H1 (cell line): ENCODE measurements around the gene RSPO1. TPM values are rescaled to one million over a fixed set of nuclear protein-coding genes. Genes with fewer than 3 reads are reported as not detected.

Source experiments
- CTCF ChIA-PET: fragments of 300-600 bp; sonication (Branson Sonifier 250); formaldehyde crosslinking; loops from one replicate; lab custom pipeline; 2021; ENCODE audit not compliant: partially characterized antibody; lab: Charles Lee
- POLR2A ChIA-PET: fragments of 300-600 bp; sonication (Branson Sonifier 250); formaldehyde crosslinking; loops from one replicate; lab custom pipeline; 2021; ENCODE audit warnings: inconsistent platforms; ENCODE audit not compliant: partially characterized antibody; lab: Charles Lee
- DNase-seq, 2 experiments: peaks; one replicate each; pipeline versions ENCODE4 v3.0.0 to v3.0.0-alpha.2; 2010 to 2022; ENCODE audit warnings: low spot score in 2 of 2, low read depth in 1 of 2, mixed read lengths in 1 of 2
- FAIRE-seq: peaks from 2 replicates; lab custom pipeline; 2011; peaks lifted over from hg19 to GRCh38; lab: Jason Lieb, UNC
- H2AFZ ChIP-seq: 2 replicates; pipeline ENCODE4 v1.8.1; 2012; ENCODE audit warnings: low read length, inconsistent platforms
- H2AK5ac ChIP-seq: 2 replicates; pipeline ENCODE4 v1.6.1; 2013; ENCODE audit warnings: low read depth, low read length
- H2BK120ac ChIP-seq: replicated peaks from 2 replicates; pipeline ENCODE3; 2013; ENCODE audit warnings: low read depth, low read length, inconsistent platforms
- H2BK12ac ChIP-seq: 2 replicates; pipeline ENCODE4 v1.6.1; 2013; ENCODE audit warnings: low read depth, low read length
- H2BK15ac ChIP-seq: 2 replicates; pipeline ENCODE4 v1.6.1; 2013; ENCODE audit warnings: low read length
- H2BK20ac ChIP-seq: 2 replicates; pipeline ENCODE4 v1.6.1; 2013; ENCODE audit warnings: low read length
- H2BK5ac ChIP-seq: 2 replicates; pipeline ENCODE4 v1.6.1; 2013; ENCODE audit warnings: low read depth, low read length
- H3K14ac ChIP-seq: 2 replicates; pipeline ENCODE4 v1.6.1; 2013; ENCODE audit warnings: inconsistent platforms; ENCODE audit not compliant: insufficient read length
- H3K18ac ChIP-seq: 2 replicates; pipeline ENCODE4 v1.6.1; 2013; ENCODE audit warnings: low read length; ENCODE audit errors: extremely low read depth
- H3K23ac ChIP-seq: 2 replicates; pipeline ENCODE4 v1.6.1; 2013; ENCODE audit warnings: inconsistent platforms; ENCODE audit not compliant: insufficient read length
- H3K23me2 ChIP-seq: 2 replicates; pipeline ENCODE4 v1.6.1; 2013; ENCODE audit warnings: low read depth, low read length
- H3K27ac ChIP-seq: 2 replicates; pipeline ENCODE4 v1.6.1; 2011; ENCODE audit warnings: low read depth, low read length, inconsistent platforms
- H3K27me3 ChIP-seq, 4 experiments: replicated peaks in 1 of 4; 1 replicate in 1 of 4; 2 replicates in 3 of 4; pipeline versions ENCODE4 v1.6.1 to v1.8.1; 2011 to 2013; ENCODE audit warnings: low read length in 3 of 4, mild to moderate bottlenecking in 3 of 4, inconsistent platforms in 2 of 4, mixed read lengths in 2 of 4, moderate library complexity in 1 of 4; ENCODE audit not compliant: control insufficient read depth in 3 of 4, insufficient read depth in 3 of 4; ENCODE audit errors: extremely low read depth in 1 of 4
- H3K36me3 ChIP-seq, 4 experiments: 2 replicates each; pipeline versions ENCODE4 v1.6.1 to v1.8.1; 2011 to 2013; ENCODE audit warnings: mild to moderate bottlenecking in 4 of 4, low read length in 3 of 4, moderate library complexity in 2 of 4, control low read depth in 1 of 4, inconsistent platforms in 1 of 4; ENCODE audit not compliant: insufficient read depth in 4 of 4, control insufficient read depth in 2 of 4
- H3K4ac ChIP-seq: replicated peaks from 2 replicates; pipeline ENCODE3; 2013; ENCODE audit warnings: low read length, low read depth, mixed read lengths, inconsistent platforms; ENCODE audit not compliant: insufficient read length
- H3K4me1 ChIP-seq, 4 experiments: replicated peaks in 1 of 4; 1 replicate in 1 of 4; 2 replicates in 3 of 4; pipeline versions ENCODE4 v1.6.1 to v1.8.1; 2011 to 2013; ENCODE audit warnings: low read length in 3 of 4, inconsistent platforms in 2 of 4, mixed read lengths in 1 of 4; ENCODE audit not compliant: insufficient read depth in 4 of 4, control insufficient read depth in 3 of 4
- H3K4me2 ChIP-seq, 2 experiments: 2 replicates each; pipeline versions ENCODE4 v1.6.1 to v1.8.1; 2011 to 2013; ENCODE audit warnings: low read depth in 2 of 2, low read length in 2 of 2, control low read depth in 1 of 2, inconsistent platforms in 1 of 2, mild to moderate bottlenecking in 1 of 2; ENCODE audit not compliant: insufficient read depth in 1 of 2
- H3K4me3 ChIP-seq, 4 experiments: fragments of 200-600, 300-600 bp in 1 of 4; sonication (generic), shearing (Covaris generic), sonication (Bioruptor Twin) in 1 of 4; 2 replicates each; pipeline versions ENCODE4 v1.5.1 to v1.8.1; 2011 to 2016; ENCODE audit warnings: low read length in 4 of 4, low read depth in 3 of 4, control low read depth in 2 of 4, inconsistent platforms in 2 of 4, mild to moderate bottlenecking in 2 of 4, mixed read lengths in 1 of 4, moderate library complexity in 1 of 4; ENCODE audit not compliant: insufficient read depth in 2 of 4; ENCODE audit errors: extremely low read depth in 1 of 4
- H3K56ac ChIP-seq: replicated peaks from 2 replicates; pipeline ENCODE3; 2013; ENCODE audit warnings: low read depth, mild to moderate bottlenecking, mixed read lengths, low read length, inconsistent platforms; ENCODE audit not compliant: insufficient read length
- H3K79me1 ChIP-seq: 2 replicates; pipeline ENCODE4 v1.6.1; 2013; ENCODE audit warnings: low read depth, low read length, control low read depth
- H3K79me2 ChIP-seq, 2 experiments: 2 replicates each; pipeline versions ENCODE4 v1.6.1 to v1.8.1; 2012 to 2013; ENCODE audit warnings: low read length in 2 of 2, mild to moderate bottlenecking in 2 of 2, inconsistent platforms in 1 of 2; ENCODE audit not compliant: insufficient read depth in 2 of 2, control insufficient read depth in 1 of 2
- H3K9ac ChIP-seq, 4 experiments: replicated peaks in 1 of 4; 1 replicate in 1 of 4; 2 replicates in 3 of 4; pipeline versions ENCODE4 v1.6.1 to v1.8.1; 2011 to 2013; ENCODE audit warnings: low read depth in 3 of 4, low read length in 3 of 4, control low read depth in 2 of 4, mild to moderate bottlenecking in 2 of 4, moderate library complexity in 2 of 4, inconsistent platforms in 1 of 4; ENCODE audit errors: extremely low read depth in 1 of 4
- H3K9me3 ChIP-seq, 2 experiments: 2 replicates each; pipeline versions ENCODE4 v1.6.1 to v1.8.1; 2012 to 2013; ENCODE audit warnings: mild to moderate bottlenecking in 2 of 2, moderate library complexity in 2 of 2, control low read depth in 1 of 2, inconsistent platforms in 1 of 2, low read depth in 1 of 2, low read length in 1 of 2, mixed read lengths in 1 of 2; ENCODE audit not compliant: insufficient read depth in 2 of 2
- H4K20me1 ChIP-seq, 2 experiments: replicated peaks in 1 of 2; 2 replicates each; pipeline versions ENCODE3 to v1.8.1; 2011 to 2013; ENCODE audit warnings: inconsistent platforms in 2 of 2, low read length in 2 of 2, mild to moderate bottlenecking in 1 of 2; ENCODE audit not compliant: insufficient read depth in 2 of 2, control insufficient read depth in 1 of 2
- H4K5ac ChIP-seq: 2 replicates; pipeline ENCODE4 v1.6.1; 2013; ENCODE audit warnings: low read length, low read depth, mixed read lengths, inconsistent platforms; ENCODE audit not compliant: insufficient read length
- H4K8ac ChIP-seq: 2 replicates; pipeline ENCODE4 v1.8.0; 2013; ENCODE audit warnings: mild to moderate bottlenecking, moderate library complexity, low read length, inconsistent platforms; ENCODE audit not compliant: insufficient read depth; ENCODE audit errors: extremely low read depth
- H4K91ac ChIP-seq: replicated peaks from 2 replicates; pipeline ENCODE3; 2013; ENCODE audit warnings: low read length, mixed read lengths, inconsistent platforms; ENCODE audit not compliant: insufficient read length
- JUND ChIP-seq: IDR thresholded peaks from 2 replicates; pipeline ENCODE4 v1.6.1; 2011; ENCODE audit warnings: mild to moderate bottlenecking, improper control_type of control experiment, low read length
- PHF8 ChIP-seq: fragments of 200-600 bp; sonication (generic); conservative IDR thresholded peaks from 2 replicates; pipeline ENCODE4 v1.7.1; 2012; ENCODE audit warnings: low read depth, mild to moderate bottlenecking, inconsistent platforms, low read length, moderate library complexity
- POU5F1 ChIP-seq: IDR thresholded peaks from 2 replicates; pipeline ENCODE4 v1.6.1; 2011; ENCODE audit warnings: low read depth, mild to moderate bottlenecking, low read length, moderate library complexity
- SIX5 ChIP-seq: IDR thresholded peaks from 2 replicates; pipeline ENCODE4 v1.6.1; 2011; ENCODE audit warnings: mild to moderate bottlenecking, low read depth, low read length
- ZNF274 ChIP-seq: IDR thresholded peaks from 2 replicates; pipeline ENCODE4 v1.7.0; 2012; ENCODE audit warnings: low read length, borderline replicate concordance; ENCODE audit errors: extremely low read depth
- WGBS, 2 experiments: shearing (Covaris generic) in 1 of 2; methylation state at CpG; one replicate each; pipeline versions ENCODE4 v1.1.6 to v1.1.7; 2013 to 2015; ENCODE audit warnings: low lambda C conversion rate in 2 of 2, mixed read lengths in 2 of 2, inconsistent platforms in 1 of 2, low coverage in 1 of 2, missing lambda C conversion rate in 1 of 2; ENCODE audit not compliant: insufficient replicate concordance in 2 of 2, insufficient coverage in 1 of 2, insufficient read length in 1 of 2; ENCODE audit errors: extremely low coverage in 1 of 2, missing lambda C conversion rate in 1 of 2; 5-methylcytosine and 5-hydroxymethylcytosine counted together
- polyA plus RNA-seq, 7 experiments: library from polyadenylated mRNA; depleted of rRNA in 3 of 7; stranded (reverse) in 5 of 7; unstranded in 2 of 7; fragments of >200 nt in 5 of 7; fragments of 200-250 nt in 2 of 7; gene quantifications; 1 replicate in 5 of 7; 2 replicates in 1 of 7; 4 replicates in 1 of 7; pipeline versions ENCODE4 v1.2.1 to v1.2.3, GENCODE V29; 2011 to 2013; ENCODE audit warnings: missing spikeins in 2 of 7, mixed read lengths in 2 of 7
- total RNA-seq: library from RNA; stranded (reverse); fragmentation: NEBNext Ultra II Directional; extraction: Animal tissue kit (Norgen Biotek cat#: 25700); gene quantifications from 2 replicates; pipeline ENCODE4 v1.2.1, GENCODE V29; 2021

Gene RSPO1
- total and polyA plus RNA-seq, 2 of the 8 experiments (the other 6 are each of a cell fraction or from before 2014, with no cell fraction given) = 0.39 TPM; not detected in 1

DNA sequence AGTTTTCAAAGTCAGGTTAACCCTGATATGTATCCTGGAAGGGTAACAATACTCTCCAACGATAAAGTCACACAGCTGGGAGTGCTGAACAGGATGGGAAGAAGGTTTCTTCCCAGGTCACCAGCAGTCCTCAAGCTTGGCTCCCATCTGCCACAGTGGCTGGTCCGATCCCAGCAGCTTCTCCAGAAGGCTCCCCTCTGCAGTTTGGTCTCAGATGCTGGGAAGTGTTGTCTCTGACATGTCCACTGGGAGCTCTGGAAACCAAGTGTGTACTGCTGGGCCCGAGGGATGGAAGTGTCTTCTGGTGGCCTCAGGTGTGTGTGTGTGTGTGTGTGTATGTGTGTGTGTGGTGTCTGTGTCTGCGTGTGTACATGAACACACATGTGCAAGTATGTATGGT, 22.5 kb downstream of the RSPO1 start:
- ChIA-PET POLR2A (interaction anchor here (0.6 to 0.8 kb wide), 2 partner anchors 11 to 70 kb away, joined by 3 read pairs; no protein-coding TSS in a partner anchor), CTCF (interaction anchor here (0.9 to 2.2 kb wide), 8 partner anchors 9 to 70 kb away, joined by 3 to 7 read pairs (median 3); no protein-coding TSS in a partner anchor)
- H3K79me1 ChIP-seq = no peaks in the 10 kb centered on the region
- H3K23me2 ChIP-seq = no peaks in the 10 kb centered on the region
- no peak overlapping the region for H4K91ac ChIP-seq
- no peak overlapping the region for H3K18ac ChIP-seq
- H3K27me3 ChIP-seq = peaks cover 0 to 23% (median 11%) of the 10 kb centered on the region in 4 experiments; a peak in 4 of 7 replicates
- H3K56ac ChIP-seq = no peak overlapping the region
- no peak overlapping the region for H2BK5ac ChIP-seq
- no peak overlapping the region for H2BK15ac ChIP-seq
- no peaks in the 10 kb centered on the region for H4K20me1 ChIP-seq
- 75% methylated on average over 4 of the region's 4 CpGs; no CpG with 5 or more reads in 1 of the 2 experiments for WGBS, 2 experiments
- H2AK5ac ChIP-seq = no peak overlapping the region
- H4K5ac ChIP-seq = no peak overlapping the region
- no peak overlapping the region for H3K14ac ChIP-seq
- no peak overlapping the region for H2BK120ac ChIP-seq
- no peak for FAIRE-seq
- H2AFZ ChIP-seq = no peak overlapping the region
- no peaks in the 10 kb centered on the region for H3K36me3 ChIP-seq
- H3K4me3 ChIP-seq = no peak overlapping the region
- no peak overlapping the region for H3K27ac ChIP-seq
- H3K4ac ChIP-seq = no peak overlapping the region
- H4K8ac ChIP-seq = no peak overlapping the region
- no peak for DNase-seq
- TF ChIP-seq PHF8 = no peak
- TF ChIP-seq ZNF274 = no peak
- TF ChIP-seq SIX5 = no peak
- no peak for TF ChIP-seq POU5F1
- TF ChIP-seq JUND = no peak
- no peaks in the 10 kb centered on the region for H3K79me2 ChIP-seq
- H3K23ac ChIP-seq = no peak overlapping the region
- no peaks in the 10 kb centered on the region for H3K4me1 ChIP-seq
- H3K9ac ChIP-seq = no peak overlapping the region
- no peak overlapping the region for H3K4me2 ChIP-seq
- no peak overlapping the region for H2BK12ac ChIP-seq
- no peak overlapping the region for H2BK20ac ChIP-seq
- H3K9me3 ChIP-seq = no peaks in the 10 kb centered on the region
